ENCODE measurements around the gene PRR5.

The PRR5 gene

GRCh38 chr22:44693145-44693544 is 8.9 kb upstream of the PRR5 start:
- DNase-seq (ENCODE audit: low spot score): no peak

- DNase-seq (ENCODE audit: low spot score): no peak
Measured at GRCh38 chr22:44693756-44694155, 8.2 kb upstream of the PRR5 start.

- DNase-seq (ENCODE audit: low spot score): peak; percentile 90
Measured at GRCh38 chr22:44697423-44698141, 4.4 kb upstream of the PRR5 start.

GRCh38 chr22:44698531-44699421 is 3.2 kb upstream of the PRR5 start:
- no peak for DNase-seq (ENCODE audit: low spot score)

- DNase-seq (ENCODE audit: low spot score): no peak
Measured at GRCh38 chr22:44700456-44700855, 1.5 kb upstream of the PRR5 start.

GRCh38 chr22:44701187-44701790 is 715 bp upstream of the PRR5 start:
- DNase-seq (ENCODE audit: low spot score): no peak

GRCh38 chr22:44702479-44703198 is 635 bp downstream of the PRR5 start:
- DNase-seq (ENCODE audit: low spot score): peak; percentile 59

GRCh38 chr22:44703255-44703870 is 1.4 kb downstream of the PRR5 start:
- DNase-seq (ENCODE audit: low spot score): no peak

- DNase-seq (ENCODE audit: low spot score): no peak
Measured at GRCh38 chr22:44704159-44705021, 2.4 kb downstream of the PRR5 start.

GRCh38 chr22:44705022-44705297 is 3.0 kb downstream of the PRR5 start:
- DNase-seq (ENCODE audit: low spot score): no peak

GRCh38 chr22:44706488-44706887 is 4.5 kb downstream of the PRR5 start:
- no peak for DNase-seq (ENCODE audit: low spot score)

GRCh38 chr22:44707178-44707577 is 5.2 kb downstream of the PRR5 start:
- no peak for DNase-seq (ENCODE audit: low spot score)

- no peak for DNase-seq (ENCODE audit: low spot score)
Measured at GRCh38 chr22:44707752-44708151, 5.7 kb downstream of the PRR5 start.

- DNase-seq (ENCODE audit: low spot score): no peak
Measured at GRCh38 chr22:44709881-44710392, 7.9 kb downstream of the PRR5 start.

- DNase-seq (ENCODE audit: low spot score): no peak
Measured at GRCh38 chr22:44710474-44711240, 8.7 kb downstream of the PRR5 start.

GRCh38 chr22:44711241-44711560 is 9.2 kb downstream of the PRR5 start:
- no peak for DNase-seq (ENCODE audit: low spot score)

- DNase-seq (ENCODE audit: low spot score): no peak
Measured at GRCh38 chr22:44711690-44712555, 9.9 kb downstream of the PRR5 start.

- DNase-seq (ENCODE audit: low spot score): no peak
Measured at GRCh38 chr22:44712962-44713361, 11.0 kb downstream of the PRR5 start.

GRCh38 chr22:44714703-44715350 is 12.8 kb downstream of the PRR5 start:
- no peak for DNase-seq (ENCODE audit: low spot score)
